ENCODE results near the gene PAPSS2.
"Not testable (repeated sequence)": the region's sequence is repeated elsewhere in the genome, so short reads cannot be mapped to it uniquely, and the experiment has no call there.

- TF ChIP-seq CTCF (conservative IDR thresholded peaks at IDR 0.05); ZFX (IDR thresholded peaks at IDR 0.05): not testable (repeated sequence)
These were observed 78.6 kb downstream of the PAPSS2 start for GRCh38 chr10:87738253-87738652.
